Activated naive CD8-positive, alpha-beta T cell treated with anti-CD3 and anti-CD28 coated beads, Interleukin-2, amount 10 ng/mL, durations not matched to agents 7 days and 5 days (primary cell): Measurements from ENCODE around the gene ACADVL. TPM values are rescaled to one million over a fixed set of nuclear protein-coding genes. Genes with fewer than 3 reads are reported as not detected.

Source experiments
- ATAC-seq: fragments of 150-1000 bp; cut with Tn5 transposase; one replicate; pipeline ENCODE4 v1.10.0; 2021; ENCODE audit warnings: low read depth, moderate library complexity
- POLR2A ChIA-PET: fragments of 350-600 bp; sonication (Branson Sonifier 250); formaldehyde crosslinking; loops from one replicate; lab custom pipeline; 2021; ENCODE audit warnings: antibody characterized with exemption; lab: Charles Lee
- DNase-seq: peaks from one replicate; pipeline ENCODE4 v3.0.0; 2021
- H3K27ac Mint-ChIP-seq: one replicate; pipeline ENCODE4 v1.8.0; 2022; ENCODE audit warnings: mild to moderate bottlenecking, mixed read lengths
- H3K27me3 Mint-ChIP-seq: one replicate; pipeline ENCODE4 v1.8.0; 2022; ENCODE audit warnings: mild to moderate bottlenecking, moderate library complexity, mixed read lengths
- H3K36me3 Mint-ChIP-seq: one replicate; pipeline ENCODE4 v1.8.0; 2021; ENCODE audit warnings: mild to moderate bottlenecking, mixed read lengths
- H3K4me1 Mint-ChIP-seq: one replicate; pipeline ENCODE4 v1.8.0; 2021; ENCODE audit warnings: mixed read lengths
- H3K4me3 Mint-ChIP-seq: one replicate; pipeline ENCODE4 v1.8.0; 2022; ENCODE audit warnings: mild to moderate bottlenecking, moderate library complexity, mixed read lengths
- H3K9me3 Mint-ChIP-seq: one replicate; pipeline ENCODE4 v1.8.0; 2021; ENCODE audit warnings: mixed read lengths
- total RNA-seq, 2 experiments: library from RNA; stranded (reverse); gene quantifications; one replicate each; pipeline ENCODE4 v1.2.3, GENCODE V29; 2021

Gene ACADVL
- total RNA-seq, 2 experiments from 2014 or later: 417 to 434 TPM

DNA sequence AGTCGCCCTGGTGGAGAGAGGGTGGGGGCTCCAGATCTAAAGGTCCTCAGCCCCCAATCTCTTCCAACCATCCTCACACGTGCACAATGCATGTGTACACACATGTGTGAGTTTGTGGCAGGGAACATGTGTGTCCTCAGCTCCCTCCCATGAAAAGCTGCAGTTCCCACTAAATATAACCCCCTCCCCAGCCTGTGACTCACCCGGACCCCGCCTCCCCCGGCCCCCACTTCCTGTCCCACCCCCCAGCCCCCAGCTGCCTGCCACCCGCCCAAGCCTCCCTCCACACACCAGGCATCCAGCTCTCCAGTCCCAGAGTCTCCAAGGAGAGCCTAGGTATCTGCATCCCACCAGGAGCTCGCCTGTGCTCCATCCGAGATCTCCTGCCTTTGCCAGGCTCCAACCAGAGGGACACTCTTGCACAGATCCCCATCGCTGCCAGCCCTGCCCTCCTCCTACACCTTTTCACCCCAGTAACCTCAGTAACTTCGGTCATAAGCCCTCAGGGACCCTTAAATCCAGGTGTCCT is 4.0 kb upstream of the ACADVL start:
- H3K36me3 Mint-ChIP-seq: no peaks in the 10 kb centered on the region
- DNase-seq: no peak
- peaks cover 56% of the 10 kb centered on the region for H3K4me1 Mint-ChIP-seq
- ATAC-seq: no peak
- H3K27ac Mint-ChIP-seq: peak overlapping the region; percentile 95
- peak overlapping the region; percentile 97 for H3K4me3 Mint-ChIP-seq
- POLR2A ChIA-PET: interaction anchor here (0.9 to 2.8 kb wide), 4 partner anchors 8 to 180 kb away, joined by 3 to 15 read pairs (median 7); partner anchors contain the start of genes GABARAP, PHF23 and SLC16A13
- H3K9me3 Mint-ChIP-seq: no peaks in the 10 kb centered on the region
- H3K27me3 Mint-ChIP-seq: peaks cover 1% of the 10 kb centered on the region

DNA sequence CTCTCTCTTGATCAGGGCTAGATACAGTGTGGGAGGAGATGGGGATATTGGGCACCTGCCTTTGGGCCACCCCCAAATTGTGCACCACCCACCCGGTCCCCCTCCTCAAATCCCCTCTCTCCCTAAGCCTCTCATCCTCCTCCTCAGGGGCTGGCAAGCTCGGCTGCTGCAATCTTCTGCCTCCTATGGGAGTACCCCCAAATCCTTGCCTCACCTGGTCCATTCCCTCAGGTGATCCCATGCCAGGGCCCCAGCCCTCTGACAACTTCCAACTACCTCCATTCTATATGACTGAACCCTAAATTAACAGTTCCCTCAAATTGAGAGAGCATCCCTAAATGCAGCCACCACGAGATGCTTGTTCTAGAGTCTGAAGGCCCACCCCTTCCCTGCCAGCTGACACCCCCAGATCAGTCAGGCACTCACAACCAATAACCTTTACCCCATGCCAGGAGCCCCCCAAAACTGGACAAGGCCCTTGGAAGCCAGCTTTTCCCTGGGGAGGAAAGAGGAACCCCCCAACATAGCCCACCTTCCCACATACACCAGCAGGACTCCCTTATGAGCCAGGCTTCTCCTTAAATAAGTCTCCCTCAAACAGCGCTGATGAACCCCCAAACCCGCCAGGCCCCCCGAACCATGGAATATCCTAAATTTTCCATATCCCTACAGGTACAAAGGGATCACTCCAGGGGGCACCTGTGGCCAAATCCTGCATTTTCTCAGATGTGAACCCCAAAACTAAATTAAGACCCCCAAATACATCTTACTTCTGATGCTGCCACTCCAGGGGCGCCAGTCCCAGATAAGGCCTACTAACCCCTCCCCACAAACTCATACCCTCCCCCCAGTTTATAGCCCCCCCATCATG is 3.3 kb upstream of the ACADVL start:
- ATAC-seq: no peak
- Mint-ChIP-seq H3K36me3 (peaks cover 1% of the 10 kb centered on the region), H3K9me3 (no peaks in the 10 kb centered on the region), H3K27ac (peak overlapping the region; percentile 39), H3K27me3 (no peaks in the 10 kb centered on the region), H3K4me1 (peaks cover 64% of the 10 kb centered on the region), H3K4me3 (peak overlapping the region; percentile 97)
- POLR2A ChIA-PET: interaction anchor here (0.9 to 8.9 kb wide), 5 partner anchors 9 to 181 kb away, joined by 3 to 162 read pairs (median 8); partner anchors contain the start of genes DVL2, GABARAP, PHF23 and SLC16A13
- no peak for DNase-seq

DNA sequence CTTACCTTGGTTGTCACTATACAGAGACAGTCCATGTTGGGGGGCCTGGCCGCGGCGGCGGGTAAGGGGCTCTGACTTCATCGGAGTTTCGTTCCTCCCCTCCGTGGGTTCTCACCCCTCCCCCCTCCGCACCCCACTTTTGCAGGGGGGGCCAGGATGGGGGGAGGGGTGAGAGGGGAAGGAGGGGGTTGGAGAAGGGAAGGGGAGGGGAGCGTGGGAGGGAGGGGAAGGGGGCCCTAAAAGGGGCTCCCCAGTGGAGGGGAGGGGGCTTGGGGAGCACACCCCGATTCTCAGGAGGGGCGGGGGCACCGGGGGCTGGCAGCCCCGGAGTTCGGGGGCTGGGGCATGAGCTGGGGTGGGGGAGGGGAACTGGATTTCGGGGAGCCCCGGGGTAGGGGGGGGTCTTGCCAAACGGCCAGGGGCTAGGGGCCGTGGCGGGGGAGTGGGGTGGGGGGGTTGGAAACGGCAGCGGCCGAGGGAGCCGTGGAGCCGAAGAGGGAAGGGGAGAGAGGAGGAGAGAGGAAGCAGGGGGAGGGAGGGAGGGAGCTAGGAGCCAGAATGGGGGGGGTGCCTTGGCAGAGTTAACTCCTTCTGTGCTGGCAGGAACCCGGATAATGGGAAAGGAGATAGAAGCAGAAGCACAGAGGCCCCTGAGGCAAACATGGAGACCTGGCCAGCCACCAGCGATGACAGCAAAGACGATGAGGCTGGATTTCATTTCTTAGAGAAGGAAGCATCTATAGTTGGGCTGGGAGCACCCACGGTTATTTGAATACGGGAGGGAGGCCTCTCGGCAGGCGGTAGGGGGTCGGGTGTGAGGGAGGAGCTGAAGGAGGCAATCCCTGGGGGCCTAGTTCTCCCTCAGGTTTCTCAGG is 2.4 kb upstream of the ACADVL start:
- peak overlapping the region; percentile 73 for H3K27ac Mint-ChIP-seq
- peaks cover 1% of the 10 kb centered on the region for H3K36me3 Mint-ChIP-seq
- POLR2A ChIA-PET: interaction anchor here (0.5 to 8.9 kb wide), 2 partner anchors 20 to 133 kb away, joined by 3 to 162 read pairs; partner anchors contain the start of genes DVL2, GABARAP and PHF23
- no peaks in the 10 kb centered on the region for H3K27me3 Mint-ChIP-seq
- H3K9me3 Mint-ChIP-seq: no peaks in the 10 kb centered on the region
- ATAC-seq (no peak), DNase-seq (peak; percentile 47)
- H3K4me1 Mint-ChIP-seq: peaks cover 61% of the 10 kb centered on the region
- peak overlapping the region; percentile 97 for H3K4me3 Mint-ChIP-seq

DNA sequence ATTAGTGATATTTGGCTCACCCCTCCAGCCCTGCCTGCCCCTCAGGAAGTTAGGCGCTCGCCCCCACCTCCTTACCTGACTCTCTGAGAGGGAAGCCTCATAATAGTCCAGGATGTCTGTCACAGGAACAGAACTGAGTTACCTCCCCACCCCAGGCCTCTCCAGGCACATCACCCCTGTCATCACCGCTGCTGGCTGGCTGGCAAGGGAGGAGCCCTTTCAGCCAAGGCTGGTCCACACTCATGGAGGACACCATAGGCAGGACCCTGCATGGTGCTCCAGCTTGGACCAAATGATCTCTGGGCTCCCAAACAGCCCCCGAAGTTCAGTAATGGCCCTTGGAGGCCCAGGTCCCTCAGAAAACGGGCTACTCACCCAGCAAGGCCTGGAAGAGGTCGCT is 1.6 kb upstream of the ACADVL start:
- DNase-seq: no peak
- peaks cover 1% of the 10 kb centered on the region for H3K36me3 Mint-ChIP-seq
- no peaks in the 10 kb centered on the region for H3K9me3 Mint-ChIP-seq
- ATAC-seq: no peak
- peaks cover 60% of the 10 kb centered on the region for H3K4me1 Mint-ChIP-seq
- H3K4me3 Mint-ChIP-seq: peak overlapping the region; percentile 88
- H3K27ac Mint-ChIP-seq: peak overlapping the region; percentile 73
- no peaks in the 10 kb centered on the region for H3K27me3 Mint-ChIP-seq
- POLR2A ChIA-PET: interaction anchor here (1.5 to 8.9 kb wide), 2 partner anchors 14 to 19 kb away, joined by 3 to 162 read pairs; partner anchors contain the start of genes DVL2, GABARAP and PHF23

DNA sequence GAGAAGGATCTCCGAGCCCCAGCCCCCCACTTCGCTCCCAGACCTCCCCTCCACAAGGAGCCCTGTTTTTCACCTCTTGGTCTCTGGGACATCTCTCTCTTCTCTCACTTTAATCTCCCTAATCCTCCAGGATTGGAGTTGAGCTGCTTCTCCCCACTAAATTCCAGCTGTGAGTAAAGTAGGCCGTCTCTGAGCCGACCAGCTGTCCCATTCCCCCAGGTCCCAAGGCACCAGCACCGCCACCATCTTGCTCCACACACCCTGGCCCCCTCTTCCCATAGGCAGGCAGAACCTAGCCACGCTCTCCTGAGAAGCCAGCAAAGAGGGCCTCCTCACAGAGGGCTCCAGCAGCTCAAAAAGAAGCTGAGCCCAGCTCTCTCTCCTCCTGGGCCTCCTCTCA is 980 bp upstream of the ACADVL start:
- DNase-seq: no peak
- Mint-ChIP-seq H3K27me3 (no peaks in the 10 kb centered on the region), H3K4me1 (peaks cover 55% of the 10 kb centered on the region), H3K9me3 (no peaks in the 10 kb centered on the region), H3K4me3 (peak overlapping the region; percentile 88), H3K36me3 (peaks cover 3% of the 10 kb centered on the region), H3K27ac (peak overlapping the region; percentile 73)
- POLR2A ChIA-PET: interaction anchor here (1.2 to 8.9 kb wide), 4 partner anchors 8 to 32 kb away, joined by 3 to 162 read pairs (median 10); partner anchors contain the start of genes CTDNEP1, DVL2, ELP5 and GABARAP
- no peak for ATAC-seq

DNA sequence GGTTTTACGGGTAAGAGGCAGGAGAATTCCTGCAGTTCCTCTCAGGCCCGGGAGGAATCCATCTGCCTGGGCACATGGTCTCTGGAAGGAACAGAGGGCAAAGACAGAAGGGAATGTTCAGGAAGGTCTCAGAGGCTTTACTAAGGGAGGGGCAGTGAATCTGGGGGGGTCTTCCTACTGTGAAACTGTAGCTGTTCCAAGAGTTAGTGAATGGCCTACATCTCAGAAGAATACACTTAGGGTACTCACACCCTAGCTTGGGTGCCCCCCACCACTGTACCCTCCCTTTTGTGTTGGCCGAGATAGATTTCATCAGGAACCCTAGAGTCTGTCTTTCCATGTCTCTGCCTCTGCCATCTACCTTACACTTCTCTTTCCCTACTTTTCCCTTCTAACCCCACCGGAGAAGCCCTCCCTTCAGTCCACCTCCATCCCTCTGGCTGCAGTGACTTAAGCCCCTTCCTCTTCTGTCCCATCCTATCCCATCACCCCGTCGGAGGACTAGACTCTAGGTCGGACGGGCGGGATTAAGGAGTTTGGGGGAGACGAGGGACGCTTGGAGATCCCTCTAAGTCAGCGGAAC is 418 bp upstream of the ACADVL start:
- POLR2A ChIA-PET: interaction anchor here (0.6 to 8.9 kb wide), 10 partner anchors 9 to 184 kb away, joined by 3 to 162 read pairs (median 3); partner anchors contain the start of genes ACAP1, CTDNEP1, DVL2 and ELP5
- H3K4me3 Mint-ChIP-seq: peak overlapping the region; percentile 97
- DNase-seq (no peak), ATAC-seq (no peak)
- H3K4me1 Mint-ChIP-seq: peaks cover 49% of the 10 kb centered on the region
- H3K27ac Mint-ChIP-seq: peak overlapping the region; percentile 95
- no peaks in the 10 kb centered on the region for H3K27me3 Mint-ChIP-seq
- H3K9me3 Mint-ChIP-seq: no peaks in the 10 kb centered on the region
- H3K36me3 Mint-ChIP-seq: peaks cover 3% of the 10 kb centered on the region

DNA sequence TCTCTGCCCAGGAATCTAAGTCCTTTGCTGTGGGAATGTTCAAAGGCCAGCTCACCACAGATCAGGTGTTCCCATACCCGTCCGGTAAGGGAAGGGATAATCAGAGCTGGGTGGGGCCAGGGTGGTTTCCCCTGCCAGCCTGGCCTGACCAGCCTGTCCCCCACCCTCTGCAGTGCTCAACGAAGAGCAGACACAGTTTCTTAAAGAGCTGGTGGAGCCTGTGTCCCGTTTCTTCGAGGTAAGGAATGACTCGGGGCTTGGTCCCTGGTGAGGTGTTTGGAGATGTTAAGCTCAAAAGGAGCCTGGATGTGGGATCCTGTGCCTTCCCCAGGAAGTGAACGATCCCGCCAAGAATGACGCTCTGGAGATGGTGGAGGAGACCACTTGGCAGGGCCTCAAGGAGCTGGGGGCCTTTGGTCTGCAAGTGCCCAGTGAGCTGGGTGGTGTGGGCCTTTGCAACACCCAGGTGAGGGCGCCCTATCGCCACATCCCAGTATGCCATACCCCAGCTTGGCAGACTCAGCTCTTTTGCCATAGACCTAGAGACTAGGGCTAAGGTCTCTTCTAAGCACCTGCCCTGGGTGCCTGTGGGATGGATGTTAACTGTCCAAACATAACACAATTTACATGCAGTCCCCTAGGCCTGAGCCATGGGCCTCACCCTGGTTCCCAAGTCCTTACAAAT is 997 bp downstream of the ACADVL start:
- Mint-ChIP-seq H3K4me1 (peaks cover 41% of the 10 kb centered on the region), H3K27me3 (no peaks in the 10 kb centered on the region), H3K4me3 (peak overlapping the region; percentile 97), H3K9me3 (no peaks in the 10 kb centered on the region), H3K36me3 (peaks cover 5% of the 10 kb centered on the region), H3K27ac (peak overlapping the region; percentile 95)
- POLR2A ChIA-PET: interaction anchor here (0.8 to 8.9 kb wide), 8 partner anchors 16 to 185 kb away, joined by 3 to 162 read pairs (median 5); partner anchors contain the start of genes ACAP1, CTDNEP1, DVL2 and ELP5
- peak; percentile 54 for ATAC-seq
- DNase-seq: peak; percentile 71

DNA sequence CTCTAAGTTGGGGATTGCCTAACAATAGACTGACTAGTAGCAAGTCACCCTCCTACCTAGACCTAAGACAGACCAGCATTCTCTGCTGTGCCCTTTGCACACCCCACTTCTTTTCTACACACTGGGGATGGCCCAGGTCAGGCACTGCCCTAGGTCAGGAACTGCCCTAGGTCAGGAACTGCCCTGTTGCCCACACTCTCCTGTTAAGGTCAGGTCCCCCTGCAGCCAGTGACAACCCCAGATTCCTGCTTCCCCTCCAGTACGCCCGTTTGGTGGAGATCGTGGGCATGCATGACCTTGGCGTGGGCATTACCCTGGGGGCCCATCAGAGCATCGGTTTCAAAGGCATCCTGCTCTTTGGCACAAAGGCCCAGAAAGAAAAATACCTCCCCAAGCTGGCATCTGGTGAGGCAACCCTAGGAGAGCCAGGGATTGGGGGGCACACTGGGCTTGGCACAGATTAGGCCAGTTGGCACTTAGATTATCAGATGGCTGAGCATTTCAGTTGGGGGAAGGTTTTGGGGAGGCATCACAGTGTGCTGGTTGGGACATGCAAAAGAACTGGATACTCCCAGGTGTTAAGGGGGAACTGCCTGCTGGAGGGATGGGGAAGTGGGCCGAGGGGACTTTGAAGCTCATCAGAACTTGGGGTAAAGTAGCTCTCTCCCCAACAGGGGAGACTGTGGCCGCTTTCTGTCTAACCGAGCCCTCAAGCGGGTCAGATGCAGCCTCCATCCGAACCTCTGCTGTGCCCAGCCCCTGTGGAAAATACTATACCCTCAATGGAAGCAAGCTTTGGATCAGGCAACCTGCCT is 1.7 kb downstream of the ACADVL start:
- DNase-seq (no peak), ATAC-seq (no peak)
- Mint-ChIP-seq H3K9me3 (no peaks in the 10 kb centered on the region), H3K27ac (peak overlapping the region; percentile 95), H3K27me3 (no peaks in the 10 kb centered on the region), H3K36me3 (peaks cover 5% of the 10 kb centered on the region), H3K4me1 (peaks cover 33% of the 10 kb centered on the region), H3K4me3 (peak overlapping the region; percentile 97)
- POLR2A ChIA-PET: interaction anchor here (0.8 to 8.9 kb wide), 8 partner anchors 16 to 186 kb away, joined by 3 to 162 read pairs (median 5); partner anchors contain the start of genes ACAP1, CTDNEP1, DVL2 and ELP5

DNA sequence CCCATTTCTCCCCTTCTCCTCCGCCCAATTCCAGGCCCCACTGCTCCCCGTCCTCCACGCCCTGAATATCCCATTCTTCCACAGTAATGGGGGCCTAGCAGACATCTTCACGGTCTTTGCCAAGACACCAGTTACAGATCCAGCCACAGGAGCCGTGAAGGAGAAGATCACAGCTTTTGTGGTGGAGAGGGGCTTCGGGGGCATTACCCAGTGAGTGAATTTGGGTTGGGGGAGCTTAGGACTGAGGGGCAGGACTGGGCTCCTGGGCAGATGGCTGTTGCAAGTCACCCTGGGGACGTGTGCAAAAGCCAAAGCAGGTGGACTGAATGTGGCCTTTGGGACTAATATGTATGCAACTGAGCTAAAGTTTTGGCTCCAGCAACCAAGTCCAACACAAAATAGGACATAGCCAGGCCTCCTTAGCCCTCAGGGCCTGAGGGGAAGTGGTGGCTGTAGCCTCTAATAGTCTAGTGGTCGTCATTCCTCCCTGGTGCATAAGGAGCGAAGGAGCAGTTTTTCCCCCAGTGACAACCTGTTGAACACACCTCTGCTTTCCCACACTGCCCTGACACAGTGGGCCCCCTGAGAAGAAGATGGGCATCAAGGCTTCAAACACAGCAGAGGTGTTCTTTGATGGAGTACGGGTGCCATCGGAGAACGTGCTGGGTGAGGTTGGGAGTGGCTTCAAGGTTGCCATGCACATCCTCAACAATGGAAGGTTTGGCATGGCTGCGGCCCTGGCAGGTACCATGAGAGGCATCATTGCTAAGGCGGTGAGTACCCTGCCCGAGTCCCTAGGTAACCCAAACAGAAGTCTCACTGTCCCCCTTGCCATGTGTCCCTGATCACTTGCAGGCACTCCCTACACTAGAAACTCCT is 2.6 kb downstream of the ACADVL start:
- Mint-ChIP-seq H3K36me3 (peaks cover 5% of the 10 kb centered on the region), H3K27me3 (no peaks in the 10 kb centered on the region), H3K4me1 (peaks cover 30% of the 10 kb centered on the region), H3K27ac (peak overlapping the region; percentile 40), H3K4me3 (no peak overlapping the region), H3K9me3 (no peaks in the 10 kb centered on the region)
- DNase-seq (no peak), ATAC-seq (no peak)
- POLR2A ChIA-PET: interaction anchor here (8.9 kb wide), 1 partner anchor 15 kb away, joined by 162 read pairs; the partner anchor contains the start of genes DVL2, GABARAP and PHF23

DNA sequence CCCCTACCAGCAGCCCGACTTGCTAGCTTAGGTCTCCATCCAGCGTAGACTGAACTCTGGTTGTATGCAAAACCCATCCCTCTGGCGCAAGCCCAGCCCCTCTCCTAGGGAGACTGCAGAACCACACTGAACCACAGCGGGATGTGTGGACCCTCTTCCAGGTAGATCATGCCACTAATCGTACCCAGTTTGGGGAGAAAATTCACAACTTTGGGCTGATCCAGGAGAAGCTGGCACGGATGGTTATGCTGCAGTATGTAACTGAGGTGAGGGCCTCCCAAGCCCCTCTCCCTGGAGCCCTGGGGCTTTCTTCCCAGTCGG is 3.2 kb downstream of the ACADVL start:
- H3K36me3 Mint-ChIP-seq: peaks cover 6% of the 10 kb centered on the region
- no peak overlapping the region for H3K4me3 Mint-ChIP-seq
- H3K27ac Mint-ChIP-seq: no peak overlapping the region
- no peaks in the 10 kb centered on the region for H3K9me3 Mint-ChIP-seq
- H3K4me1 Mint-ChIP-seq: peaks cover 26% of the 10 kb centered on the region
- ATAC-seq (no peak), DNase-seq (no peak)
- no peaks in the 10 kb centered on the region for H3K27me3 Mint-ChIP-seq
- POLR2A ChIA-PET: interaction anchor here (8.9 kb wide), 1 partner anchor 15 kb away, joined by 162 read pairs; the partner anchor contains the start of genes DVL2, GABARAP and PHF23
